CD4-positive, alpha-beta T cell treated with Interleukin-4 for 1 hour (primary cell): Measurements from ENCODE around the gene MATK.

ENCODE experiments used
- DNase-seq, 2 donors: peaks; one replicate each; pipeline ENCODE4 v3.0.0-alpha.2; 2020 to 2022

The MATK gene

DNA sequence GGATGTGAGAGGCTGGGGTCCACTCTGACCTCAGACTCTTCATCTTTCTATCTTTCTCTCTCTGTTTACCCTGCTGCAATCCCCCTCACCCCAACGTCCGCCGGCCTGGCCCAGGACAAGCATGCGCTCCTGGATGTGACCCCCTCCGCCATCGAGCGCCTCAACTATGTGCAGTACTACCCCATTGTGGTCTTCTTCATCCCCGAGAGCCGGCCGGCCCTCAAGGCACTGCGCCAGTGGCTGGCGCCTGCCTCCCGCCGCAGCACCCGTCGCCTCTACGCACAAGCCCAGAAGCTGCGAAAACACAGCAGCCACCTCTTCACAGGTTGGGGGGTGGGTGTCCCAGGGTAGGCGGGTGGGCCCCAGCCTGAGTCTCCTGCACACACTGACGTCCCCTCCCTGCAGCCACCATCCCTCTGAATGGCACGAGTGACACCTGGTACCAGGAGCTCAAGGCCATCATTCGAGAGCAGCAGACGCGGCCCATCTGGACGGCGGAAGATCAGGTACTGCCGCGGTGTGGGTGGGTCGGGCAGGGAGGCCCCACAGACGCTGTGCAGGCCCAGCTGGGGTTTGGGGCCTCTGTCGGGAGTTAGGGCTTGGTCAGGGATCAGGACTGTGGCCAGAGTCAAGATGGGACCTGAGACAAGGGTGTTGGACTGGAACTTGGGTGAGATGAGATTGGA lies 39.7 kb downstream of the MATK start:
- DNase-seq, result no peak

DNA sequence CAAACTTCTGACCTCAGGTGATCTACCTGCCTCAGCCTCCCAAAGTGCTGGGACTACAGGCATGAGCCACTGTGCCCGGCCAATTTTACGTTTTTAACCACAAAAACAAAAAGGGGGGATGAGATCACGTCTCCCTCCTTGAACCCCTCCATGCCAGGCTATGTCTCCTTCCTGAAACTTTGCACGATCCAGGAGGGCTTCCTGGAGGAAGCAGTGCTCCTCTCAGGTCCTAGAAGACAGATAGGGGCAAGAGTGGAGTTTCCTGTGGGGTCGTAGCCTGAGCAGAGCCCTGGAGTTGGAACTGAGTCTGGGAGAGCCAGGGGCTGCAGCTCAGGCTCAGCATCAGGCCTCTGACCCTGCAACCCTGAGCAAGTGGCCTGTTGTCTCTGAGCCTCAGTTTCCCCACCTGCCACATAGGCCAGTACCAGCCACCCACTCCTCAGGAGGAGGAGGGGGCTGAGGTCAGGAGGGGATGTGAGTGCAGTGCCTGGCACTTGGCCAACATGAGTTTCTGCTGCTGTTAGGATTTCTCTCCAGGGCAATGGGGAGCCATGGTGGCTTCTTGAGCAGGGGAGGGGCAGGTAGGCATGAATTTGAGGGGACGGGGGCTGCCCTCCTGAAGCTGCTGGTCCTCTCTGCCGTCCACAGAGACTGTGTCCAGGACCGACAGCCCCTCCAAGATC lies 40.7 kb downstream of the MATK start:
- no peak for DNase-seq

DNA sequence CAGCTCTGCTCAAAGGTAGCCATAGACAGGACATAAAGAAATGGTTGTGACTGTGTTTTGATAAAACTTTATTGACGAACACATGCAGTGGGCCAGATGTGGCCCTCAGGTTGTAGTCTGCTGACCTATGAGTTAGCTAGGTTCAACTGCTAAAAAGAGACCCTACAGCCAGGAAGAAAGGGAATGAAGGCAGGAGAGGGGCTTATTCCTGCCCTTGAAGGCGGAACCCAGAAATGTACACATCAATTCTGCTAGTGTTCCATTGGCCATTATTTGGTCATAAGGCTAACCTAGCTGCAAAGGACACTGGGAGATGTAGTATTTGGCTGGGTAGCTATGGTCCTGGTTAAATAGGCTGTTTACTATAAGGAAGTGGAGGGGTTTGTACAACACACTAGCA lies 42.7 kb downstream of the MATK start:
- no peak for DNase-seq

DNA sequence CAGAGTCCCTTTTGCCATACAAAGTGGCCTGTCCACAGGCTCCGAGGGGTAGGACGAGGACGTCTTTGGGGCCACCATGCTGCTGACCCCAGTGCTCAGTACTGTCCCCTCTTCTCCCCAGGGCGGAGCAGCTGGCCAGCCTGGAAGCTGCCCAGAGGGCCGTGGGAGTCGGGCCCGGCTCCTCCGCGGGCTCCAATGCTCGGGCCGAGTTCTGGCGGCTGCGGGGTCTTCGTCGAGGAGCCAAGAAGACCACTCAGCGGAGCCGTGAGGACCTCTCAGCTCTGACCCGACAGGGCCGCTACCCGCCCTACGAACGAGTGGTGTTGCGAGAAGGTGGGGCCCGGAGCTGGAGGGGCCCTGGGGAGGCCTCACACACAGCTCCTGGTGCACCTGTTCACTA lies 45.8 kb downstream of the MATK start:
- no peak for DNase-seq

DNA sequence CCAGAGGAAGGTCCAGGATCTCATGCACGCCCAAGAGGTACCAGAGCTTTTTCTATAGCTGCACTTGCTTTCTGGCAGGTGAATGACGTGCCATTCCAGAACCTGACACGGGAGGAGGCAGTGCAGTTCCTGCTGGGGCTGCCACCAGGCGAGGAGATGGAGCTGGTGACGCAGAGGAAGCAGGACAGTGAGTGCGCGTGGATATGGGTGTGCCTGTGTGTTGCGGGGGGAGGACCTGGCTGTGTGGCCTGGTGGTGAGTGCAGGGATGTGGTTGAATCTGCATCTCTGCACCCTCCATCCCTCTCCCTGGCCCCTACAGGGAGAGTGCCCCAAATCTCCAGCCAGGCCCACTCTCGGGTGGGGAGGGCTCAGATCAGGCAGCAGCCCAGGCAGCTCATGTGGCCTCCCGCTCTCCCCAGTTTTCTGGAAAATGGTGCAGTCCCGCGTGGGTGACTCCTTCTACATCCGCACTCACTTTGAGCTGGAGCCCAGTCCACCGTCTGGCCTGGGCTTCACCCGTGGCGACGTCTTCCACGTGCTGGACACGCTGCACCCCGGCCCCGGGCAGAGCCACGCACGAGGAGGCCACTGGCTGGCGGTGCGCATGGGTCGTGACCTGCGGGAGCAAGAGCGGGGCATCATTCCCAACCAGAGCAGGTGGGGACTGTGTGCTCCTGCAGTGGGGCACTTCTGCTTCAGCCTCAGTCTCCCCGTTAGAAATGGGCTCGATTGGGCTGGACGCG lies 47.5 kb downstream of the MATK start:
- no peak for DNase-seq

DNA sequence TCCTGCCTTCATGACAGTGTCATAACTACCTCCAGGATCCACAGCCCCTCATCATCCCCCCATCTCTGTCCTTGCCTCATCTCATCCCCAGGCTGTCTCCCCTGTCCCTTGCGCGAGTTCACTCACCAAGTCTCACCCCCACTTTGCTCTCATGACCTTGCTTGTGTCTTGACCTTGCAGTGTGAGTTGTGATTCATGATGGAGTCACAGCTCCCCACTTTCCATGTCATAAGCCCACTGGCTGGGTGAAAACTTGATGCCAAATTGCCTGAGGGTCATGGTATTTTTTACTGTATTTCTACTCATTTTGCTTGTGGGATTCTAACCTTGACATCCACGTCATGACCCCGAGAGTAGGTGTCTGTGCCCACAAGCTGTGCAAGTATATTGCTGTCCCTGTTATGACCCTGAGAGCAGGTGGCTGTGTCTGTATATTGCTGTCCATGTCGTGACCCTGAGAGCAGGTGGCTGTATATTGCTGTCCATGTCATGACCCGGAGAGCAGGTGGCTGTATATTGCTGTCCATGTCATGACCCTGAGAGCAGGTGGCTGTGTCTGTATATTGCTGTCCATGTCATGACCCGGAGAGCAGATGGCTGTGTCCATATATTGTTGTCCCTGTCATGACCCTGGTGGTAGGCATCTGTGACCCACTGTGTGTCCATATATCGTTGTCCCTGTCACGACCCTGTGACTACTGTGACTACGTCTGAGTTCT lies 48.5 kb downstream of the MATK start:
- no peak for DNase-seq

DNA sequence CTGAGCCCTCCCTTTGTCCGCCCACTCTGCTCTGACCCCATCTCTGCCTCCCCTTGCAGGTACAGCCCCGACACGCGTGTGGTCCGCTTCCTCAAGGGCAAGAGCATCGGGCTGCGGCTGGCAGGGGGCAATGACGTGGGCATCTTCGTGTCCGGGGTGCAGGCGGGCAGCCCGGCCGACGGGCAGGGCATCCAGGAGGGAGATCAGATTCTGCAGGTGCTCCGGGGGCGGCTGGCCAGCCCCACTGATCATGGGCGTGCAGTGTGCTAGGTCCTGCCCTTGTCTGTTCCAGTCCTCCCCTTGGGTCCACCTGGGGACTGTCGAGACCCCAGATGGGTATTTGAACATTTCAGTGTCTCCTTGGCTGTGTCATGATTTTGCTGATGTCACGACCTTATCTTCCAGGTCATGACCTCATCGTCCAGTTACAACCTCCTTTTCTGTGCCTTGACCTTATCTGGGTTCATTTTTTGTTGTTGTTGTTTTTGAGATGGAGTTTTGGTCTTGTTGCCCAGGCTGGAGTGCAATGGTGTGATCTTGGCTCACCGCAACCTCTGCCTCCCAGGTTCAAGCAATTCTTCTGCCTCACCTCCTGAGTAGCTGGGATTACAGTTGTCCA lies 50.0 kb downstream of the MATK start:
- no peak for DNase-seq

DNA sequence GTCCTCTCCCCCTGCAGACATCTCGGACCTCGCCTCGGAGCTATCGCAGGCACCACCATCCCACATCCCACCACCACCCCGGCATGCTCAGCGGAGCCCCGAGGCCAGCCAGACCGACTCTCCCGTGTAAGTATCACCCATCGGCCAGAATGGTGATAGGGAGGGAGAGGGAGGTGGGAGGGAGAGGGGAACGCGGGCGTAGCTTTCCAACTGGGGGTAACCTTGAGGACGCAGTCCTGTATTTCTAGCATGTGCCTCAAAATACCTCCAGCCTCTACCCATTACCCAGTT lies 51.9 kb downstream of the MATK start:
- no peak for DNase-seq

DNA sequence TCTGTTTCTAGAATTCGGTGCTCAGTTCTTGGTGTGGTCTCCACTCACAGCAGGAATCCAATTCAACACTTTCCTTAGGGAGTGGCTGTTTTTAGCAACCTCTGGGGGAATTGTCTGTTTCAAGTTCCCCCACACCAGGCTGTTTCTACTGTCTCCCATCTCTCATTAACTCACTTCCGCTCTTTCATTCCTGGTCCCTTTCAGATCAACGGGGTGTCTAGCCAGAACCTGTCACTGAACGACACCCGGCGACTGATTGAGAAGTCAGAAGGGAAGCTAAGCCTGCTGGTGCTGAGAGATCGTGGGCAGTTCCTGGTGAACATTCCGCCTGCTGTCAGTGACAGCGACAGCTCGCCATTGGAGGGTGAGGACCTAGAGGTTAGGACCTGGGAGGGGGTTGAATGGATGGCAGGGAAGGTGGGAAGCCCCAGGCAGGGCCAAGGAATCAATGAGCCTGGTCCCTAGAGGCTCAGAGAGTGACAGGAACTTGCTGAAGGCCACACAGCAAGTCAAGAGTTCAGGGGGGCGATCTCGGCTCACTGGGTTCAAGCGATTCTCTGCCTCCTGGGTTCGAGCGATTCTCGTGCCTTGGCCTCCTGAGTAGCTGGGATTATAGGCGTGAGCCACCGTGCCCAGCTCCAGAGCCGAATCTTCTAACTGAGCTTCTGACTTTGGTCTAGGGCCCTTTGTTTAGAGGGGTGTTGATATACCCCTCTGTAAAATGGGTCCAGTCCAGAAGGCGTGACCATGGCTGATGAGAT lies 52.5 kb downstream of the MATK start:
- no peak for DNase-seq

DNA sequence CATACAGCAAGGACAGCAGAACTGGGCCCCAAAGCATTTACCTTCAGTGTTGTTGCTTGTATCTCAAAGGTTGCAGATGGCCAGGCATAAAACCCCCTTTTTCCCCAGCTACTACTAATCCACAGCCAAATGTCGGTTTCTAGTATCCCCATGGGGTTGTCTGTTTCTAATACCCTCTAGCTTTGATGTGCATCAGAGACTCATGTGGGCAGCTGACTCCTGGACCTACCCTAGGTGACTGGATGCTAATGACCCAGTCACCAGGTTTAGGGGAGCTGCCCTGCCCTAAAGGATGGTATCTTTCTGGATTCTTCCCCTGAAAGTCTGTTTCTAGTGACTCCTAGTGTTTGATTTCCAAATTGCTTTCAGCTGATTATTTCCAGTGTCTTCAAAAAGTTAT lies 54.1 kb downstream of the MATK start:
- DNase-seq, result no peak

DNA sequence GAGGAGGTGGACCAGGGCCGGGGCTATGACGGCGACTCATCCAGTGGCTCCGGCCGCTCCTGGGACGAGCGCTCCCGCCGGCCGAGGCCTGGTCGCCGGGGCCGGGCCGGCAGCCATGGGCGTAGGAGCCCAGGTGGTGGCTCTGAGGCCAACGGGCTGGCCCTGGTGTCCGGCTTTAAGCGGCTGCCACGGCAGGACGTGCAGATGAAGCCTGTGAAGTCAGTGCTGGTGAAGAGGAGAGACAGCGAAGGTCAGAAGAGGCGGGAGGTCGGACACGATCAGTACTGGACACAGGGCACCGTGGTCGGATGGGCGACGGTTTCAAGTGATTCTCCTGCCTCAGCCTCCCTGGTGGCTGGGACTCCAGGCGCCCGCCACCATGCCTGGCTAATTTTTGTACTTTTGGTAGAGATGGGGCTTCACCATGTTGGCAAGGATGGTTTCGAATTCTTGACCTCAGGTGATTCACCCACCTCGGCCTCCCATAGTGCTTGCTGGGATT lies 55.7 kb downstream of the MATK start:
- DNase-seq, result no peak
